ENCODE data around the gene MCRIP1. TPM values are rescaled to one million over a fixed set of nuclear protein-coding genes. Genes with fewer than 3 reads are reported as not detected.

The MCRIP1 gene
- polyA plus RNA-seq, 1 donor (not counting 4 experiments of a cell fraction or from before 2014, with no cell fraction given), result 17.7 TPM

DNA sequence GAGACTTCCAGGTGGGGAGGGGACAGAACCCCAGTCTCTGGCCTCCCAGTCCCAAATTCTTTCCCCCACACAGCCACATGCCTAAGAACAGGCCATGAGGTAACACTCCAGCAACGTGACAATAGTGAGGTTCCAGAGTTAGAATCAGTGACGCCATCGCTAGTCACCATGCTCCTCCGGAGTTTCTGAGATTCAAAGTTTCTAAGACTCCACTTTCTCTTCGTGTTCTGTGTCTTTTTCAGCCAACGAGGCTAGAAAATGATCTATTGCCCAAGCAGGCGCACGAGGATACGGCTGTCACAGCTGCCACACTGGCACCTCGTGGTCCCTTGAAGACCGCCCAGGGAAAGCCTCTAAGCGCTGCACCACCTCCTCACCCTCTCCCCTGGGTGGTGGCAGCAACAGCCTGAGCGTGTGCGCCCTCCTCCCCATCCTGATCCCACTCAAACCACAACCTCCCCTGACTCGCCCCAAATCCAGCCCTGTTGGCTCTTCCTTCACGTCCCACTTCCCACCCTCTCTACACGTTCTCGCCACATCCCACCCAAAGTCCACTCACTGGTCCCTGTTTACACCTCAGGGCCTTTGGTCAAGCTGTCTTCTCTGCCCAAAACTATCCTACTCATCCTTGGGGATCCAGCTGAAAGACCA is 1.0 kb downstream of the MCRIP1 start:
- no peaks in the 10 kb centered on the region for H3K9me3 ChIP-seq (ENCODE audit: control insufficient read depth, low read depth, low read length)
- H3K79me2 ChIP-seq (ENCODE audit: control insufficient read depth, insufficient read depth, low read length), result peaks cover 2% of the 10 kb centered on the region
- H2AFZ ChIP-seq (ENCODE audit: control insufficient read depth, low read length), result no peak overlapping the region

DNA sequence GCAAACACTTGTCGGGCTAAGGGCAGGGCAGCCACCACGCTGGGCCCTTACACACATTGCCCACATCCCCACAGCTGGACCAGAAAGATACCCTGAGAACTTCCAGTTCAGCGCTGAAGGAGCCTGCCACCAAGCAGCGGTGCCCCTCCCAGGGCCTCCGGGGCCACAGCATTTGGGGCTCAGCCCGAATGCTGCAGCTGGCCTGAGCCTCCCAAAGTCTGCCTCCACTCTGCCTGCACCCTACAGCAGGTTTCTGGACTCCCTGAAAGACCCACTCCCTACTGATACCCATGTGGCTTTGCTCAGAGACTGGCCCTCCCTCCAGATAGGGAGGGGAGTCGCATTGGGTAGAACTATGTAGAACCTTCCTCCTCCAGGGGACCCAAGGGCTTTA is 1.5 kb downstream of the MCRIP1 start:
- peaks cover 0 to 3% of the 10 kb centered on the region in 2 experiments for H3K36me3 ChIP-seq (ENCODE audit: control insufficient read depth in 2 of 2, extremely low read depth in 1 of 2, insufficient read depth in 2 of 2, low read length in 2 of 2)
- peaks cover 21% of the 10 kb centered on the region for H3K4me1 ChIP-seq (ENCODE audit: control insufficient read depth, extremely low read depth, insufficient read depth, low read length)
- peaks cover 2% of the 10 kb centered on the region for H3K79me2 ChIP-seq (ENCODE audit: control insufficient read depth, insufficient read depth, low read length)
- no peak overlapping the region for H3K9ac ChIP-seq (ENCODE audit: control insufficient read depth, extremely low read depth, insufficient read depth, low read length)
- no peak overlapping the region for H2AFZ ChIP-seq (ENCODE audit: control insufficient read depth, low read length)
- FAIRE-seq, result no peak
- no peaks in the 10 kb centered on the region for H4K20me1 ChIP-seq (ENCODE audit: control insufficient read depth, extremely low read depth, insufficient read depth, low read length)
- dilution Hi-C loops (cut with MboI; ENCODE audit: extremely low pct_ligation_motif_present, low sequenced_read_pairs), result no loop called here
- H3K27ac ChIP-seq (ENCODE audit: control insufficient read depth, insufficient read depth, low read length), result no peak overlapping the region
- no peaks in the 10 kb centered on the region for H3K27me3 ChIP-seq (ENCODE audit: control insufficient read depth, extremely low read depth, insufficient read depth, low read length)
- H3K9me1 ChIP-seq (ENCODE audit: control insufficient read depth, extremely low read depth, insufficient read depth, low read length), result no peaks in the 10 kb centered on the region
- H3K9me3 ChIP-seq (ENCODE audit: control insufficient read depth, low read depth, low read length), result no peaks in the 10 kb centered on the region
- H3K4me3 ChIP-seq (ENCODE audit: control insufficient read depth in 2 of 3, extremely low read depth in 1 of 3, insufficient read depth in 2 of 3, low read depth in 1 of 3, low read length in 3 of 3), result no peak overlapping the region
- peak overlapping the region; percentile 87 for H3K4me2 ChIP-seq (ENCODE audit: control insufficient read depth, extremely low read depth, insufficient read depth, low read depth, low read length)
- TF ChIP-seq, protein P1, sequence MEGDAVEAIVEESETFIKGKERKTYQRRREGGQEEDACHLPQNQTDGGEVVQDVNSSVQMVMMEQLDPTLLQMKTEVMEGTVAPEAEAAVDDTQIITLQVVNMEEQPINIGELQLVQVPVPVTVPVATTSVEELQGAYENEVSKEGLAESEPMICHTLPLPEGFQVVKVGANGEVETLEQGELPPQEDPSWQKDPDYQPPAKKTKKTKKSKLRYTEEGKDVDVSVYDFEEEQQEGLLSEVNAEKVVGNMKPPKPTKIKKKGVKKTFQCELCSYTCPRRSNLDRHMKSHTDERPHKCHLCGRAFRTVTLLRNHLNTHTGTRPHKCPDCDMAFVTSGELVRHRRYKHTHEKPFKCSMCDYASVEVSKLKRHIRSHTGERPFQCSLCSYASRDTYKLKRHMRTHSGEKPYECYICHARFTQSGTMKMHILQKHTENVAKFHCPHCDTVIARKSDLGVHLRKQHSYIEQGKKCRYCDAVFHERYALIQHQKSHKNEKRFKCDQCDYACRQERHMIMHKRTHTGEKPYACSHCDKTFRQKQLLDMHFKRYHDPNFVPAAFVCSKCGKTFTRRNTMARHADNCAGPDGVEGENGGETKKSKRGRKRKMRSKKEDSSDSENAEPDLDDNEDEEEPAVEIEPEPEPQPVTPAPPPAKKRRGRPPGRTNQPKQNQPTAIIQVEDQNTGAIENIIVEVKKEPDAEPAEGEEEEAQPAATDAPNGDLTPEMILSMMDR (optimal IDR thresholded peaks at IDR 0.05 in 1 of 3, IDR thresholded peaks at IDR 0.05 in 1 of 3, conservative IDR thresholded peaks at IDR 0.05 in 1 of 3; ENCODE audit: extremely low read depth in 1 of 3, insufficient read depth in 2 of 3, low read length in 3 of 3), result no peak
- no peak for TF ChIP-seq EZH2 (IDR thresholded peaks at IDR 0.05; ENCODE audit: low read length)
- DNase-seq (ENCODE audit: low read depth, low spot score), result no peak

More for the DNA sequence above, 1.0 kb downstream of the MCRIP1 start:
- no peaks in the 10 kb centered on the region for H3K9me1 ChIP-seq (ENCODE audit: control insufficient read depth, extremely low read depth, insufficient read depth, low read length)
- peak overlapping the region; percentile 15 for H3K27ac ChIP-seq (ENCODE audit: control insufficient read depth, insufficient read depth, low read length)
- TF ChIP-seq EZH2 (IDR thresholded peaks at IDR 0.05; ENCODE audit: low read length), result no peak
- TF ChIP-seq, protein P1 (optimal IDR thresholded peaks at IDR 0.05 in 1 of 3, IDR thresholded peaks at IDR 0.05 in 1 of 3, conservative IDR thresholded peaks at IDR 0.05 in 1 of 3; ENCODE audit: extremely low read depth in 1 of 3, insufficient read depth in 2 of 3, low read length in 3 of 3), result no peak
- no peaks in the 10 kb centered on the region for H3K27me3 ChIP-seq (ENCODE audit: control insufficient read depth, extremely low read depth, insufficient read depth, low read length)
- H3K4me1 ChIP-seq (ENCODE audit: control insufficient read depth, extremely low read depth, insufficient read depth, low read length), result peaks cover 21% of the 10 kb centered on the region
- peak overlapping the region; percentile 45 to 56 (median 51) for H3K4me3 ChIP-seq (ENCODE audit: control insufficient read depth in 2 of 3, extremely low read depth in 1 of 3, insufficient read depth in 2 of 3, low read depth in 1 of 3, low read length in 3 of 3)
- no peaks in the 10 kb centered on the region for H4K20me1 ChIP-seq (ENCODE audit: control insufficient read depth, extremely low read depth, insufficient read depth, low read length)
- peaks cover 0 to 3% of the 10 kb centered on the region in 2 experiments for H3K36me3 ChIP-seq (ENCODE audit: control insufficient read depth in 2 of 2, extremely low read depth in 1 of 2, insufficient read depth in 2 of 2, low read length in 2 of 2)
- dilution Hi-C loops (cut with MboI; ENCODE audit: extremely low pct_ligation_motif_present, low sequenced_read_pairs), result no loop called here
- H3K9ac ChIP-seq (ENCODE audit: control insufficient read depth, extremely low read depth, insufficient read depth, low read length), result peak overlapping the region; percentile 62
- peak overlapping the region; percentile 87 for H3K4me2 ChIP-seq (ENCODE audit: control insufficient read depth, extremely low read depth, insufficient read depth, low read depth, low read length)
- DNase-seq (ENCODE audit: low read depth, low spot score) (no peak), FAIRE-seq (peak; percentile 59)
